Esophagus muscularis mucosa (tissue), 4 donors: ENCODE data around the gene KANSL3. TPM values are rescaled to one million over a fixed set of nuclear protein-coding genes. Genes with fewer than 3 reads are reported as not detected.
"Not testable (repeated sequence)": the region's sequence is repeated elsewhere in the genome, so short reads cannot be mapped to it uniquely, and the experiment has no call there.

Experiments used
- DNase-seq: peaks from one replicate; pipeline ENCODE4 v3.0.0-alpha.2; 2017; ENCODE audit errors: extremely low spot score
- H3K27ac ChIP-seq, 4 donors: fragments of 200-600 bp; sonication (generic); replicated peaks in 1 of 4; 1 replicate in 3 of 4; 2 replicates in 1 of 4; pipeline ENCODE4 v1.5.1; 2016 to 2019; ENCODE audit warnings: mild to moderate bottlenecking in 1 of 4
- H3K27me3 ChIP-seq, 4 donors: fragments of 200-600 bp; sonication (generic); one replicate each; pipeline versions ENCODE4 v1.5.1 to v1.6.0; 2016 to 2019
- H3K36me3 ChIP-seq, 4 donors: fragments of 200-600 bp; sonication (generic); one replicate each; pipeline ENCODE4 v1.5.1; 2016 to 2019
- H3K4me1 ChIP-seq, 4 donors: fragments of 200-600 bp; sonication (generic); one replicate each; pipeline ENCODE4 v1.5.1; 2016 to 2019
- H3K4me3 ChIP-seq, 4 donors: fragments of 200-600 bp; sonication (generic); 1 replicate in 2 of 4; 2 replicates in 2 of 4; pipeline ENCODE4 v1.5.1; 2016 to 2019; ENCODE audit warnings: mild to moderate bottlenecking in 4 of 4, moderate library complexity in 1 of 4
- H3K9me3 ChIP-seq, 4 donors: fragments of 200-600 bp; sonication (generic); 1 replicate in 3 of 4; 2 replicates in 1 of 4; pipeline ENCODE4 v1.5.1; 2016 to 2019
- CTCF ChIP-seq, 3 experiments: fragments of 200-600 bp in 2 of 3; fragments of 450-650 bp in 1 of 3; sonication (generic) in 2 of 3; IDR thresholded peaks; one replicate each; pipeline ENCODE4 v1.5.1; 2017 to 2019; ENCODE audit warnings: antibody characterized with exemption in 3 of 3, mild to moderate bottlenecking in 2 of 3, moderate library complexity in 1 of 3
- EP300 ChIP-seq: sonication (generic); formaldehyde crosslinking; IDR thresholded peaks from one replicate; pipeline ENCODE4 v1.6.1; 2017; ENCODE audit warnings: antibody characterized with exemption
- POLR2A ChIP-seq: fragments of 450-650 bp; IDR thresholded peaks from one replicate; pipeline ENCODE4 v1.6.1; 2017; ENCODE audit warnings: antibody characterized with exemption, moderate library complexity, mild to moderate bottlenecking, low read depth
- POLR2AphosphoS5 ChIP-seq, 2 donors: sonication (generic); formaldehyde crosslinking; IDR thresholded peaks; one replicate each; pipeline ENCODE4 v1.6.1; 2017; ENCODE audit warnings: antibody characterized with exemption in 2 of 2
- WGBS: methylation state at CpG from one replicate; pipeline ENCODE4 v1.1.5; 2018; 5-methylcytosine and 5-hydroxymethylcytosine counted together
- intact Hi-C: fragments of 100-400 bp; cut with DNase I; formaldehyde crosslinking; loops from one replicate; pipeline ENCODE4 v1.15.1; 2023
- total RNA-seq, 4 donors: library from RNA; depleted of rRNA; stranded (reverse); fragments of >200 nt; gene quantifications; one replicate each; pipeline versions ENCODE4 v1.1.0 to v1.2.1, GENCODE V29; 2016

KANSL3 gene
- total RNA-seq, 4 donors from 2014 or later, result 54.2 to 63.1 (median 59.5) TPM

GRCh38 chr2:96655526-96655925 lies 17.4 kb upstream of the KANSL3 start:
- Histone ChIP-seq H3K4me1 (no peaks in the 10 kb centered on the region), H3K4me3 (no peak overlapping the region), H3K27me3 (no peaks in the 10 kb centered on the region), H3K27ac (no peak overlapping the region), H3K36me3 (no peaks in the 10 kb centered on the region), H3K9me3 (no peaks in the 10 kb centered on the region)
- intact Hi-C loops, result no loop called here
- DNase-seq, result no peak
- 80% methylated on average over 6 of the region's 6 CpGs for WGBS
- TF ChIP-seq POLR2AphosphoS5 (IDR thresholded peaks at IDR 0.05) (no peak), POLR2A (no peak), CTCF (IDR thresholded peaks at IDR 0.05) (no peak), EP300 (no peak)

- DNase-seq, result not testable (repeated sequence)
- 86% methylated on average over 7 of the region's 7 CpGs for WGBS
Measured at GRCh38 chr2:96654791-96655190, 16.7 kb upstream of the KANSL3 start.

GRCh38 chr2:96651793-96652192 lies 13.7 kb upstream of the KANSL3 start:
- Histone ChIP-seq H3K27me3 (no peaks in the 10 kb centered on the region), H3K4me3 (no peak overlapping the region), H3K9me3 (no peaks in the 10 kb centered on the region), H3K4me1 (no peaks in the 10 kb centered on the region), H3K36me3 (no peaks in the 10 kb centered on the region), H3K27ac (no peak overlapping the region)
- 80% methylated on average over 2 of the region's 8 CpGs for WGBS
- no peak for DNase-seq
- TF ChIP-seq EP300 (no peak), POLR2AphosphoS5 (IDR thresholded peaks at IDR 0.05) (no peak), CTCF (IDR thresholded peaks at IDR 0.05) (no peak)
- intact Hi-C loops, result no loop called here

More at GRCh38 chr2:96654791-96655190, 16.7 kb upstream of the KANSL3 start:
- H3K27ac ChIP-seq, H3K27me3 ChIP-seq, H3K4me3 ChIP-seq, H3K36me3 ChIP-seq, H3K4me1 ChIP-seq, intact Hi-C loops, H3K9me3 ChIP-seq: not testable (repeated sequence)

- H3K9me3 ChIP-seq, result no peaks in the 10 kb centered on the region
- DNase-seq, result no peak
- H3K27me3 ChIP-seq, result no peaks in the 10 kb centered on the region
- intact Hi-C loops, result no loop called here
- H3K4me1 ChIP-seq, result no peaks in the 10 kb centered on the region
- H3K36me3 ChIP-seq, result no peaks in the 10 kb centered on the region
- no peak overlapping the region for H3K4me3 ChIP-seq
- H3K27ac ChIP-seq, result no peak overlapping the region
- WGBS, result 100% methylated on average over 1 of the region's 1 CpG
- TF ChIP-seq CTCF (IDR thresholded peaks at IDR 0.05) (no peak), POLR2A (no peak), EP300 (no peak), POLR2AphosphoS5 (IDR thresholded peaks at IDR 0.05) (no peak)
Measured at GRCh38 chr2:96649342-96649741, 11.2 kb upstream of the KANSL3 start.

GRCh38 chr2:96648306-96648930 lies 10.3 kb upstream of the KANSL3 start:
- H3K4me3 ChIP-seq, result no peak overlapping the region
- H3K4me1 ChIP-seq, result no peaks in the 10 kb centered on the region
- H3K27ac ChIP-seq, result no peak overlapping the region
- no peaks in the 10 kb centered on the region for H3K27me3 ChIP-seq
- WGBS, result 89% methylated on average over 7 of the region's 7 CpGs
- no peak for TF ChIP-seq POLR2AphosphoS5 (IDR thresholded peaks at IDR 0.05)
- no peak for TF ChIP-seq CTCF (IDR thresholded peaks at IDR 0.05)
- no peak for TF ChIP-seq EP300
- no peak for TF ChIP-seq POLR2A
- no peaks in the 10 kb centered on the region for H3K9me3 ChIP-seq
- intact Hi-C loops, result no loop called here
- DNase-seq, result no peak
- H3K36me3 ChIP-seq, result no peaks in the 10 kb centered on the region
